HepG2 (cell line): ENCODE results near the gene SIK3. TPM values are rescaled to one million over a fixed set of nuclear protein-coding genes. Genes with fewer than 3 reads are reported as not detected.

Source experiments
- ATAC-seq: fragments of 200-7000 bp; cut with Tn5 transposase; 3 replicates; pipeline ENCODE4 v1.9.1; 2020; ENCODE audit warnings: mild to moderate bottlenecking, moderate library complexity
- BruUV-seq: library from RNA; stranded (reverse); fragments of 400-500 nt; replicated peaks from 2 replicates; lab custom pipeline; 2021; lab: Mats Ljungman, UMichigan
- CTCF ChIA-PET: fragments of 300-600 bp; formaldehyde crosslinking; extraction: SDS; loops from one replicate; lab custom pipeline; 2021; ENCODE audit warnings: low total read pairs, inconsistent platforms, low intra/inter-chr PET ratio; lab: Yijun Ruan, JAX
- POLR2A ChIA-PET: fragments of 350-600 bp; sonication (Branson Sonifier 250); formaldehyde crosslinking; loops from one replicate; lab custom pipeline; 2020; ENCODE audit warnings: antibody characterized with exemption, inconsistent platforms; lab: Yijun Ruan, JAX
- DNase-seq: peaks from one replicate; pipeline ENCODE4 v3.0.0-alpha.2; 2015; ENCODE audit warnings: low spot score
- FAIRE-seq: peaks from 3 replicates; lab custom pipeline; 2011; peaks lifted over from hg19 to GRCh38; lab: Jason Lieb, UNC
- H2AFZ ChIP-seq: one replicate; pipeline ENCODE4 v1.6.1; 2011; ENCODE audit warnings: low read length, inconsistent platforms
- H3K27ac ChIP-seq: fragments of 300-600 bp; 3 replicates; pipeline ENCODE4 v1.8.0; 2011; ENCODE audit warnings: mixed run types, mild to moderate bottlenecking, mixed read lengths, low read length, inconsistent platforms; ENCODE audit not compliant: insufficient read depth; ENCODE audit errors: extremely low read length
- H3K27me3 ChIP-seq, 2 experiments: fragments of 200-600 bp in 1 of 2; 2 replicates in 1 of 2; 3 replicates in 1 of 2; pipeline versions ENCODE4 v1.6.0 to v1.8.0; 2011; ENCODE audit warnings: low read length in 2 of 2, mild to moderate bottlenecking in 2 of 2, moderate library complexity in 2 of 2, inconsistent platforms in 1 of 2; ENCODE audit not compliant: insufficient read depth in 2 of 2, control insufficient read depth in 1 of 2
- H3K36me3 ChIP-seq, 2 experiments: fragments of 200-600 bp in 1 of 2; replicated peaks in 1 of 2; 2 replicates in 1 of 2; 3 replicates in 1 of 2; pipeline versions ENCODE4 v1.5.1 to v1.8.0; 2011; ENCODE audit warnings: low read length in 2 of 2, inconsistent platforms in 1 of 2; ENCODE audit not compliant: insufficient read depth in 2 of 2, control insufficient read depth in 1 of 2
- H3K4me1 ChIP-seq: 2 replicates; pipeline ENCODE4 v1.5.1; 2012; ENCODE audit warnings: low read length, inconsistent platforms; ENCODE audit not compliant: insufficient read depth
- H3K4me2 ChIP-seq: 2 replicates; pipeline ENCODE4 v1.6.0; 2011; ENCODE audit warnings: low read depth, low read length, inconsistent platforms
- H3K4me3 ChIP-seq, 3 experiments: fragments of 200-600 bp in 1 of 3; sonication (generic), shearing (Covaris generic) in 1 of 3; replicated peaks in 1 of 3; 2 replicates each; pipeline ENCODE4 v1.5.1; 2011 to 2016; ENCODE audit warnings: low read length in 3 of 3, inconsistent platforms in 2 of 3, low read depth in 2 of 3, mild to moderate bottlenecking in 2 of 3, control low read depth in 1 of 3, mixed read lengths in 1 of 3; ENCODE audit not compliant: insufficient read depth in 1 of 3
- H3K79me2 ChIP-seq: one replicate; pipeline ENCODE4 v1.6.1; 2011; ENCODE audit warnings: low read length, inconsistent platforms; ENCODE audit not compliant: insufficient read depth
- H3K9ac ChIP-seq: 2 replicates; pipeline ENCODE4 v1.6.0; 2011; ENCODE audit warnings: mild to moderate bottlenecking, low read depth, low read length, inconsistent platforms; ENCODE audit not compliant: insufficient read depth
- H3K9me3 ChIP-seq: 2 replicates; pipeline ENCODE4 v1.5.1; 2012; ENCODE audit warnings: mild to moderate bottlenecking, low read length
- H4K20me1 ChIP-seq: 2 replicates; pipeline ENCODE4 v1.6.0; 2011; ENCODE audit warnings: inconsistent platforms, mild to moderate bottlenecking, low read length, moderate library complexity; ENCODE audit not compliant: insufficient read depth
- ATM ChIP-seq: fragments of 450-650 bp; IDR thresholded peaks from 2 replicates; pipeline ENCODE4 v1.7.1; 2017; ENCODE audit warnings: mild to moderate bottlenecking, borderline replicate concordance
- CAMTA2 ChIP-seq: sonication (generic); formaldehyde crosslinking; IDR thresholded peaks from 2 replicates; pipeline ENCODE4 v1.4.0; 2020; ENCODE audit warnings: mild to moderate bottlenecking, missing genetic modification reagents, borderline replicate concordance
- CHD4 ChIP-seq: fragments of 200-600 bp; sonication (generic); IDR thresholded peaks from 2 replicates; pipeline ENCODE4 v1.7.0; 2017; ENCODE audit warnings: mild to moderate bottlenecking, low read length, borderline replicate concordance
- HOXA7 ChIP-seq: sonication (generic); formaldehyde crosslinking; IDR thresholded peaks from 2 replicates; pipeline ENCODE4 v1.8.1; 2022; ENCODE audit warnings: mild to moderate bottlenecking, missing genetic modification reagents, moderate library complexity
- MXD4 ChIP-seq: IDR thresholded peaks from 2 replicates; pipeline ENCODE4 v1.6.1; 2016; ENCODE audit warnings: mild to moderate bottlenecking, missing biosample characterization, missing genetic modification reagents
- NONO ChIP-seq, 2 experiments: fragments of 450-650 bp in 1 of 2; sonication (generic) in 1 of 2; formaldehyde crosslinking in 1 of 2; IDR thresholded peaks in 1 of 2; conservative IDR thresholded peaks in 1 of 2; 2 replicates each; pipeline versions ENCODE4 v1.6.1 to v1.8.0; 2017 to 2022; ENCODE audit warnings: mild to moderate bottlenecking in 1 of 2, missing genetic modification reagents in 1 of 2, moderate library complexity in 1 of 2
- RBAK ChIP-seq: sonication (generic); formaldehyde crosslinking; IDR thresholded peaks from 2 replicates; pipeline ENCODE4 v1.5.1; 2020; ENCODE audit warnings: mild to moderate bottlenecking, missing genetic modification reagents
- TCF7 ChIP-seq: sonication (generic); IDR thresholded peaks from 2 replicates; pipeline ENCODE4 v1.6.1; 2016; ENCODE audit warnings: antibody characterized with exemption, low read depth
- ZBTB20 ChIP-seq: sonication (generic); formaldehyde crosslinking; IDR thresholded peaks from 2 replicates; pipeline ENCODE4 v1.8.1; 2023; ENCODE audit warnings: missing genetic modification reagents, low read depth, mild to moderate bottlenecking, borderline replicate concordance
- ZNF746 ChIP-seq: sonication (generic); formaldehyde crosslinking; IDR thresholded peaks from 2 replicates; pipeline ENCODE4 v1.8.0; 2022; ENCODE audit warnings: mild to moderate bottlenecking, missing genetic modification reagents
- ZNF839 ChIP-seq: sonication (generic); formaldehyde crosslinking; IDR thresholded peaks from 2 replicates; pipeline ENCODE4 v1.4.0; 2020; ENCODE audit warnings: missing genetic modification reagents, mild to moderate bottlenecking, borderline replicate concordance
- WGBS: methylation state at CpG from one replicate; pipeline ENCODE4 v1.1.6; 2017; ENCODE audit warnings: low lambda C conversion rate; 5-methylcytosine and 5-hydroxymethylcytosine counted together
- in situ Hi-C: cut with HindIII; loops from 2 replicates; pipeline ENCODE4 v1.10.0; 2017; ENCODE audit warnings: low pct_unique_long_range_greater_than_20kb; ENCODE audit not compliant: extremely low pct_ligation_motif_present
- intact Hi-C: fragments of 100-400 bp; cut with micrococcal nuclease; formaldehyde crosslinking; loops from one replicate; pipeline ENCODE4 v1.10.0; 2022; ENCODE audit not compliant: unreplicated experiment
- polyA plus RNA-seq, 8 experiments: library from polyadenylated mRNA; depleted of rRNA in 3 of 8; stranded (reverse) in 7 of 8; unstranded in 1 of 8; fragments of >200 nt; fragmentation: Illumina TruSeq in 4 of 8; extraction: Trizol in 4 of 8; gene quantifications; 2 replicates each; pipeline versions ENCODE4 v1.2.1 to v1.2.3, GENCODE V29; 2011 to 2016; ENCODE audit warnings: low read depth in 4 of 8, missing spikeins in 1 of 8, mixed read lengths in 1 of 8; ENCODE audit not compliant: insufficient read depth in 1 of 8
- total RNA-seq, 5 experiments: library from RNA; depleted of rRNA; stranded (reverse); fragments of >200 nt; fragmentation: Illumina TruSeq; extraction: Trizol; gene quantifications; 2 replicates each; pipeline ENCODE4 v1.2.3, GENCODE V29; 2016; ENCODE audit warnings: low read depth in 1 of 5
- TF ChIP-seq, protein P1 (sequence below): sonication (generic); formaldehyde crosslinking; IDR thresholded peaks from 2 replicates; pipeline ENCODE4 v1.4.0; 2020; ENCODE audit warnings: missing genetic modification reagents, borderline replicate concordance
- TF ChIP-seq, protein P2 (sequence below): sonication (generic); formaldehyde crosslinking; IDR thresholded peaks from 2 replicates; pipeline ENCODE4 v1.5.0; 2020; ENCODE audit warnings: missing genetic modification reagents
- TF ChIP-seq, protein P3 (sequence below): sonication (generic); formaldehyde crosslinking; IDR thresholded peaks from 2 replicates; pipeline ENCODE4 v1.5.0; 2020; ENCODE audit warnings: missing genetic modification reagents
- TF ChIP-seq, protein P4 (sequence below): sonication (generic); formaldehyde crosslinking; IDR thresholded peaks from 2 replicates; pipeline ENCODE4 v1.4.0; 2020; ENCODE audit warnings: missing genetic modification reagents

SIK3 gene
- total and polyA plus RNA-seq, 2 of the 13 experiments (the other 11 are each of a cell fraction or from before 2014, with no cell fraction given): 5.7 to 9.8 TPM

DNA sequence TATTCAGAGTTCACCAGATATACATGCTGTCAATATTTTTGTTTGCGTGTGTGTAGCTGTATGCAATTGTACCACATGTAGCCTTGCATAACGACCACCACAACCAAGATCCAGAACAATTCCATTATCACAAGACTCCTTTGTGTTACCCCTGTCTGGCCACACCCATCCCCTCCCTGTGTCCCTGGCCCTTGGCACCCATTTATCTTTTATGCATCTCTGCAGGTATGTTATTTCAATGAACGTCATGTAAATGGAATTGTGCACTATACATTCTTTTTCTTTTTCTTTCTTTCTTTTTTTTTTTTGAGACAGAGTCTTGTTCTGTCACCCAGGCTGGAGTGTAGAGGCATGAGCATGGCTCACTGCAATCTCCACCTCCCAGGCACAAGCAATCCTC is 36.2 kb upstream of the SIK3 start:
- Histone ChIP-seq H3K9me3 (no peaks in the 10 kb centered on the region), H3K27ac (no peak overlapping the region)
- ChIA-PET POLR2A (interaction anchor here (2.1 kb wide), 1 partner anchor 10 kb away, joined by 10 read pairs; the partner anchor contains the start of gene PAFAH1B2), CTCF (no interaction called here)
- in situ Hi-C loops: loop anchor here (5.0 kb wide), 1 partner anchor 73 kb away; no protein-coding TSS in a partner anchor
- FAIRE-seq: no peak
- TF ChIP-seq CAMTA2 (CRISPR knock-in tag) (no peak), ZNF746 (no peak), ZBTB20 (no peak), NONO (IDR thresholded peaks at IDR 0.05) (no peak), NONO (CRISPR knock-in tag; conservative IDR thresholded peaks at IDR 0.05) (no peak), HOXA7 (CRISPR knock-in tag) (no peak), ZNF839 (CRISPR knock-in tag) (no peak), TCF7 (no peak), MXD4 (CRISPR knock-in tag) (no peak), ATM (no peak), CHD4 (no peak), RBAK (CRISPR knock-in tag) (no peak)
- TF ChIP-seq, protein P1, sequence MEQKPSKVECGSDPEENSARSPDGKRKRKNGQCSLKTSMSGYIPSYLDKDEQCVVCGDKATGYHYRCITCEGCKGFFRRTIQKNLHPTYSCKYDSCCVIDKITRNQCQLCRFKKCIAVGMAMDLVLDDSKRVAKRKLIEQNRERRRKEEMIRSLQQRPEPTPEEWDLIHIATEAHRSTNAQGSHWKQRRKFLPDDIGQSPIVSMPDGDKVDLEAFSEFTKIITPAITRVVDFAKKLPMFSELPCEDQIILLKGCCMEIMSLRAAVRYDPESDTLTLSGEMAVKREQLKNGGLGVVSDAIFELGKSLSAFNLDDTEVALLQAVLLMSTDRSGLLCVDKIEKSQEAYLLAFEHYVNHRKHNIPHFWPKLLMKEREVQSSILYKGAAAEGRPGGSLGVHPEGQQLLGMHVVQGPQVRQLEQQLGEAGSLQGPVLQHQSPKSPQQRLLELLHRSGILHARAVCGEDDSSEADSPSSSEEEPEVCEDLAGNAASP: no peak
- TF ChIP-seq, protein P2, sequence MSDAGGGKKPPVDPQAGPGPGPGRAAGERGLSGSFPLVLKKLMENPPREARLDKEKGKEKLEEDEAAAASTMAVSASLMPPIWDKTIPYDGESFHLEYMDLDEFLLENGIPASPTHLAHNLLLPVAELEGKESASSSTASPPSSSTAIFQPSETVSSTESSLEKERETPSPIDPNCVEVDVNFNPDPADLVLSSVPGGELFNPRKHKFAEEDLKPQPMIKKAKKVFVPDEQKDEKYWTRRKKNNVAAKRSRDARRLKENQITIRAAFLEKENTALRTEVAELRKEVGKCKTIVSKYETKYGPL (CRISPR knock-in tag): no peak
- TF ChIP-seq, protein P3, sequence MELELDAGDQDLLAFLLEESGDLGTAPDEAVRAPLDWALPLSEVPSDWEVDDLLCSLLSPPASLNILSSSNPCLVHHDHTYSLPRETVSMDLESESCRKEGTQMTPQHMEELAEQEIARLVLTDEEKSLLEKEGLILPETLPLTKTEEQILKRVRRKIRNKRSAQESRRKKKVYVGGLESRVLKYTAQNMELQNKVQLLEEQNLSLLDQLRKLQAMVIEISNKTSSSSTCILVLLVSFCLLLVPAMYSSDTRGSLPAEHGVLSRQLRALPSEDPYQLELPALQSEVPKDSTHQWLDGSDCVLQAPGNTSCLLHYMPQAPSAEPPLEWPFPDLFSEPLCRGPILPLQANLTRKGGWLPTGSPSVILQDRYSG: no peak
- TF ChIP-seq, protein P4, sequence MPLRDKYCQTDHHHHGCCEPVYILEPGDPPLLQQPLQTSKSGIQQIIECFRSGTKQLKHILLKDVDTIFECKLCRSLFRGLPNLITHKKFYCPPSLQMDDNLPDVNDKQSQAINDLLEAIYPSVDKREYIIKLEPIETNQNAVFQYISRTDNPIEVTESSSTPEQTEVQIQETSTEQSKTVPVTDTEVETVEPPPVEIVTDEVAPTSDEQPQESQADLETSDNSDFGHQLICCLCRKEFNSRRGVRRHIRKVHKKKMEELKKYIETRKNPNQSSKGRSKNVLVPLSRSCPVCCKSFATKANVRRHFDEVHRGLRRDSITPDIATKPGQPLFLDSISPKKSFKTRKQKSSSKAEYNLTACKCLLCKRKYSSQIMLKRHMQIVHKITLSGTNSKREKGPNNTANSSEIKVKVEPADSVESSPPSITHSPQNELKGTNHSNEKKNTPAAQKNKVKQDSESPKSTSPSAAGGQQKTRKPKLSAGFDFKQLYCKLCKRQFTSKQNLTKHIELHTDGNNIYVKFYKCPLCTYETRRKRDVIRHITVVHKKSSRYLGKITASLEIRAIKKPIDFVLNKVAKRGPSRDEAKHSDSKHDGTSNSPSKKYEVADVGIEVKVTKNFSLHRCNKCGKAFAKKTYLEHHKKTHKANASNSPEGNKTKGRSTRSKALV (CRISPR knock-in tag): no peak
- TF ChIP-seq, all 625 proteins: peak for 0
- ATAC-seq (no peak), DNase-seq (no peak)
- Histone ChIP-seq H4K20me1 (no peaks in the 10 kb centered on the region), H3K36me3 (no peaks in the 10 kb centered on the region), H3K4me2 (no peak overlapping the region), H3K79me2 (no peaks in the 10 kb centered on the region), H3K9ac (no peak overlapping the region), H3K4me3 (no peak overlapping the region), H2AFZ (no peak overlapping the region), H3K4me1 (peaks cover 12% of the 10 kb centered on the region), H3K27me3 (no peaks in the 10 kb centered on the region; a peak in 1 of 5 replicates)
- intact Hi-C loops: loop anchor here (5.0 kb wide), 1 partner anchor 73 kb away; no protein-coding TSS in a partner anchor
- BruUV-seq: no TSS peak
- WGBS: 50% methylated on average over 2 of the region's 3 CpGs
